MCF 10A (cell line): Measurements from ENCODE around the gene GARIN3. TPM values are rescaled to one million over a fixed set of nuclear protein-coding genes. Genes with fewer than 3 reads are reported as not detected.

Source experiments
- BruUV-seq: library from RNA; stranded (reverse); fragments of 400-500 nt; replicated peaks from 2 replicates; lab custom pipeline; 2021; lab: Mats Ljungman, UMichigan
- CTCF ChIA-PET: fragments of 300-600 bp; sonication (Branson Sonifier 250); formaldehyde crosslinking; extraction: SDS; loops from one replicate; lab custom pipeline; 2021; ENCODE audit warnings: antibody characterized with exemption, inconsistent platforms; lab: Yijun Ruan, JAX
- POLR2A ChIA-PET: fragments of 300-600, 350-650 bp; sonication (Branson Sonifier 250); formaldehyde crosslinking; extraction: SDS; loops from one replicate; lab custom pipeline; 2020; ENCODE audit warnings: antibody characterized with exemption, inconsistent platforms; lab: Yijun Ruan, JAX
- DNase-seq: peaks from one replicate; pipeline ENCODE4 v3.0.0-alpha.2; 2018; ENCODE audit not compliant: unreplicated experiment
- H3K27ac Mint-ChIP-seq: one replicate; pipeline ENCODE4 v1.8.0; 2022; ENCODE audit warnings: mild to moderate bottlenecking, low read depth, mixed read lengths; ENCODE audit not compliant: unreplicated experiment
- H3K27me3 Mint-ChIP-seq: one replicate; pipeline ENCODE4 v1.8.0; 2022; ENCODE audit warnings: mixed read lengths; ENCODE audit not compliant: insufficient read depth, unreplicated experiment
- H3K36me3 Mint-ChIP-seq: one replicate; pipeline ENCODE4 v1.8.0; 2022; ENCODE audit warnings: mild to moderate bottlenecking, moderate library complexity, mixed read lengths; ENCODE audit not compliant: insufficient read depth, unreplicated experiment
- H3K4me1 Mint-ChIP-seq: one replicate; pipeline ENCODE4 v1.8.0; 2022; ENCODE audit warnings: mixed read lengths; ENCODE audit not compliant: insufficient read depth, unreplicated experiment
- H3K4me3 Mint-ChIP-seq: one replicate; pipeline ENCODE4 v1.8.0; 2022; ENCODE audit warnings: mild to moderate bottlenecking, moderate library complexity, mixed read lengths; ENCODE audit not compliant: unreplicated experiment
- H3K9me3 Mint-ChIP-seq: one replicate; pipeline ENCODE4 v1.8.0; 2022; ENCODE audit warnings: mixed read lengths; ENCODE audit not compliant: unreplicated experiment
- intact Hi-C: fragments of 100-400 bp; cut with micrococcal nuclease; formaldehyde crosslinking; loops from 2 replicates; pipeline ENCODE4 v1.14.1; 2022
- total RNA-seq: library from RNA; stranded (reverse); gene quantifications from 2 replicates; pipeline ENCODE4 v1.2.3, GENCODE V29; 2022
- TF ChIP-seq, protein P1 (sequence below): fragments of 200-600 bp; IDR thresholded peaks from one replicate; pipeline ENCODE4 v1.8.0; 2022; ENCODE audit warnings: antibody characterized with exemption, mild to moderate bottlenecking; ENCODE audit not compliant: unreplicated experiment

The GARIN3 gene
- total RNA-seq, 1 experiment from 2014 or later: not detected

DNA sequence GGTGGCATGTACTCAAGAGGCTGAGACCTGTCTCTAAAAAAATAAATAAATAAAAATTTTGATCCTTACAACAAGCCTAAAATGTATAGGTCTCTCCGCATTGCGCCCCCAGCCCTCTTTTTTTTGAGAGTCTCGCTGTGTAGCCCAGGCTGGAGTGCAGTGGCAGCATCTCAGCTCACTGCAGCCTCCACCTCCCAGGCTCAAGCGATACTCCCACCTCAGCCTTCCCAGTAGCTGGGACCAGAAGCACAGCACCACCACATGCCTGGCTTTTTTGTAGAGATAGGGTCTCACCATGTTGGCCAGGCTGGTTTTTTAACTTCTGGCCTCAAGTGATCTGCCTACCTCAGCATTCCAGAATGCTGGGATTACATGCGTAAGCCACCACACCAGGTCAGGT lies 2.2 kb upstream of the GARIN3 start:
- H3K4me3 Mint-ChIP-seq: no peak overlapping the region
- ChIA-PET CTCF (interaction anchor here (0.6 to 2.5 kb wide), 5 partner anchors 19 to 308 kb away, joined by 3 to 16 read pairs (median 4); no protein-coding TSS in a partner anchor), POLR2A (interaction anchor here (0.6 kb wide), 1 partner anchor 14 kb away, joined by 3 read pairs; no protein-coding TSS in a partner anchor)
- H3K36me3 Mint-ChIP-seq: no peaks in the 10 kb centered on the region
- no peak for DNase-seq
- H3K4me1 Mint-ChIP-seq: no peaks in the 10 kb centered on the region
- peaks cover 15% of the 10 kb centered on the region for H3K27me3 Mint-ChIP-seq
- no TSS peak for BruUV-seq
- H3K9me3 Mint-ChIP-seq: peaks cover 8% of the 10 kb centered on the region
- no peak overlapping the region for H3K27ac Mint-ChIP-seq
- TF ChIP-seq, protein P1, sequence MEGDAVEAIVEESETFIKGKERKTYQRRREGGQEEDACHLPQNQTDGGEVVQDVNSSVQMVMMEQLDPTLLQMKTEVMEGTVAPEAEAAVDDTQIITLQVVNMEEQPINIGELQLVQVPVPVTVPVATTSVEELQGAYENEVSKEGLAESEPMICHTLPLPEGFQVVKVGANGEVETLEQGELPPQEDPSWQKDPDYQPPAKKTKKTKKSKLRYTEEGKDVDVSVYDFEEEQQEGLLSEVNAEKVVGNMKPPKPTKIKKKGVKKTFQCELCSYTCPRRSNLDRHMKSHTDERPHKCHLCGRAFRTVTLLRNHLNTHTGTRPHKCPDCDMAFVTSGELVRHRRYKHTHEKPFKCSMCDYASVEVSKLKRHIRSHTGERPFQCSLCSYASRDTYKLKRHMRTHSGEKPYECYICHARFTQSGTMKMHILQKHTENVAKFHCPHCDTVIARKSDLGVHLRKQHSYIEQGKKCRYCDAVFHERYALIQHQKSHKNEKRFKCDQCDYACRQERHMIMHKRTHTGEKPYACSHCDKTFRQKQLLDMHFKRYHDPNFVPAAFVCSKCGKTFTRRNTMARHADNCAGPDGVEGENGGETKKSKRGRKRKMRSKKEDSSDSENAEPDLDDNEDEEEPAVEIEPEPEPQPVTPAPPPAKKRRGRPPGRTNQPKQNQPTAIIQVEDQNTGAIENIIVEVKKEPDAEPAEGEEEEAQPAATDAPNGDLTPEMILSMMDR: no peak
- intact Hi-C loops: no loop called here

DNA sequence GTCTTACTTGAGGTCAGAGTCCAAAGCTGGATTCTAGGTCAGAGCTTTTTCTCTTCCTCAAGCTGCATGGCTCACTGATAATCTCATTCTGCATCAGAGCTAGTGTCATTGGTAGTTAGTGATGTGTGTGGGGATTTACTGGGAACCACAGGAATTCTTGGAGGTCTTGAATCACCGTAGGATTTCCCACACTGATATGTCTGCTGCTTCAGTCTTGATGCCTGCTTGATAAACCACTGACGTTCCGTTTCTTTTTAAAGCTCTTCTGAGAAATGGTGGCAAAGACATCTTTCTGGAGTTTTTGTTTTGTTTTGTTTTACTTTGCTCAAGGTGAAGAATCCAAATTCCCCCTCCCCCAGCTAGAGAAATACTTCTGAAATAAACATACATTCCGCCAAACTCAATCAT lies 1.2 kb upstream of the GARIN3 start:
- TF ChIP-seq, protein P1: no peak
- no TSS peak for BruUV-seq
- Mint-ChIP-seq H3K36me3 (no peaks in the 10 kb centered on the region), H3K9me3 (peaks cover 8% of the 10 kb centered on the region), H3K4me3 (no peak overlapping the region), H3K27ac (no peak overlapping the region), H3K4me1 (no peaks in the 10 kb centered on the region), H3K27me3 (peaks cover 15% of the 10 kb centered on the region)
- ChIA-PET CTCF (interaction anchor here (1.0 to 2.5 kb wide), 4 partner anchors 9 to 35 kb away, joined by 3 to 16 read pairs (median 4); no protein-coding TSS in a partner anchor), POLR2A (interaction anchor here (0.7 kb wide), 1 partner anchor 209 kb away, joined by 3 read pairs; no protein-coding TSS in a partner anchor)
- DNase-seq: no peak
- intact Hi-C loops: no loop called here

DNA sequence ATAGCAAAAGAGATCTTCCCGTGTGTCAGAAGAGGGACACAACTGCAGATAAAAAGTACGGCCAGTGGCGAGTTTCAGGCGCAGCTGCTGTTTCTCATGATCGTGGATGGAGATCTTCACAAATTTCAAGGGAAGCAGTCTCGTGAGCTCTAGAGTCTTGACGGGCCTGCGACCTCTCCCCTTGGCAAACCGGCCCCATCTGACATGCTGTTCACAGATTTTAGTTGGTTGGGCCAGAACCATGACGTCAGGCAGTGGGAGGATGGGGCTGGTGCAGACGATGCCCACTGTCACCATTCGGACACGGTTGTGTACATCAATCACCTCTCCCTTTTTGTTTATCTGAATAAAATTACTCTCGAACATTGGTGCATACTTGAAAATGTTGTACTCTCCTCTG lies 396 bp downstream of the GARIN3 start:
- peaks cover 2% of the 10 kb centered on the region for H3K9me3 Mint-ChIP-seq
- TF ChIP-seq, protein P1: no peak
- POLR2A ChIA-PET: no interaction called here
- intact Hi-C loops: no loop called here
- H3K27ac Mint-ChIP-seq: no peak overlapping the region
- DNase-seq: no peak
- H3K4me1 Mint-ChIP-seq: no peaks in the 10 kb centered on the region
- H3K36me3 Mint-ChIP-seq: no peaks in the 10 kb centered on the region
- CTCF ChIA-PET: interaction anchor here (0.5 to 0.6 kb wide), 2 partner anchors 130 to 610 kb away, joined by 3 to 5 read pairs; no protein-coding TSS in a partner anchor
- no TSS peak for BruUV-seq
- peaks cover 15% of the 10 kb centered on the region for H3K27me3 Mint-ChIP-seq
- no peak overlapping the region for H3K4me3 Mint-ChIP-seq

GRCh38 chr5:157165261-157165660 lies 803 bp downstream of the GARIN3 start:
- DNase-seq: no peak
- H3K9me3 Mint-ChIP-seq: no peaks in the 10 kb centered on the region
- CTCF ChIA-PET: interaction anchor here (0.5 to 0.6 kb wide), 2 partner anchors 130 to 610 kb away, joined by 3 to 5 read pairs; no protein-coding TSS in a partner anchor
- peaks cover 15% of the 10 kb centered on the region for H3K27me3 Mint-ChIP-seq
- TF ChIP-seq, protein P1: no peak
- H3K4me3 Mint-ChIP-seq: no peak overlapping the region
- BruUV-seq: no TSS peak
- POLR2A ChIA-PET: interaction anchor here (0.7 kb wide), 1 partner anchor 11 kb away, joined by 3 read pairs; no protein-coding TSS in a partner anchor
- no peaks in the 10 kb centered on the region for H3K4me1 Mint-ChIP-seq
- intact Hi-C loops: no loop called here
- no peak overlapping the region for H3K27ac Mint-ChIP-seq
- no peaks in the 10 kb centered on the region for H3K36me3 Mint-ChIP-seq
